Osteoblast (primary cell): ENCODE results near the gene TECR. TPM values are rescaled to one million over a fixed set of nuclear protein-coding genes. Genes with fewer than 3 reads are reported as not detected.
"Not testable (repeated sequence)": the region's sequence is repeated elsewhere in the genome, so short reads cannot be mapped to it uniquely, and the experiment has no call there.

Experiments
- DNase-seq: peaks from one replicate; pipeline ENCODE4 v3.0.0; 2011; ENCODE audit warnings: low spot score, mixed read lengths; ENCODE audit not compliant: insufficient read length; ENCODE audit errors: missing footprints
- H2AFZ ChIP-seq: 2 replicates; pipeline ENCODE4 v1.6.0; 2011; ENCODE audit warnings: mild to moderate bottlenecking, low read length
- H3K27ac ChIP-seq: 2 replicates; pipeline ENCODE4 v1.5.1; 2011; ENCODE audit warnings: mild to moderate bottlenecking, low read depth, low read length, moderate library complexity
- H3K27me3 ChIP-seq: 2 replicates; pipeline ENCODE4 v1.6.0; 2012; ENCODE audit warnings: mild to moderate bottlenecking, control low read depth, inconsistent platforms, low read length, moderate library complexity; ENCODE audit not compliant: insufficient read depth
- H3K36me3 ChIP-seq: 2 replicates; pipeline ENCODE4 v1.5.1; 2011; ENCODE audit warnings: mild to moderate bottlenecking, low read length, control low read depth, moderate library complexity; ENCODE audit not compliant: insufficient read depth
- H3K4me1 ChIP-seq: 2 replicates; pipeline ENCODE4 v1.5.1; 2011; ENCODE audit warnings: mild to moderate bottlenecking, low read length, control low read depth, moderate library complexity; ENCODE audit not compliant: insufficient read depth
- H3K4me2 ChIP-seq: 2 replicates; pipeline ENCODE4 v1.6.0; 2011; ENCODE audit warnings: mild to moderate bottlenecking, low read length; ENCODE audit not compliant: insufficient read depth
- H3K4me3 ChIP-seq: fragments of 200-600 bp; sonication (generic); 3 replicates; pipeline ENCODE4 v1.5.1; 2012; ENCODE audit warnings: mild to moderate bottlenecking, low read length, inconsistent platforms; ENCODE audit not compliant: insufficient read depth
- H3K79me2 ChIP-seq: 2 replicates; pipeline ENCODE4 v1.6.0; 2012; ENCODE audit warnings: mild to moderate bottlenecking, low read length, control low read depth, inconsistent platforms; ENCODE audit not compliant: insufficient read depth
- H3K9me3 ChIP-seq: 2 replicates; pipeline ENCODE4 v1.5.1; 2011; ENCODE audit warnings: low read depth, low read length, control low read depth
- H4K20me1 ChIP-seq: 2 replicates; pipeline ENCODE4 v1.6.0; 2012; ENCODE audit warnings: mild to moderate bottlenecking, low read length, control low read depth; ENCODE audit not compliant: insufficient read depth
- total RNA-seq: library from RNA; depleted of rRNA; stranded (reverse); fragments of >200 nt; gene quantifications from 2 replicates; pipeline ENCODE4 v1.2.3, GENCODE V29; 2012
- TF ChIP-seq, protein P1 (sequence below): IDR thresholded peaks from 2 replicates; pipeline ENCODE4 v1.5.1; 2011; ENCODE audit warnings: mild to moderate bottlenecking, low read depth, low read length, moderate library complexity; ENCODE audit errors: extremely low read depth

TECR gene
- total RNA-seq, 1 donor: 41.6 TPM

DNA sequence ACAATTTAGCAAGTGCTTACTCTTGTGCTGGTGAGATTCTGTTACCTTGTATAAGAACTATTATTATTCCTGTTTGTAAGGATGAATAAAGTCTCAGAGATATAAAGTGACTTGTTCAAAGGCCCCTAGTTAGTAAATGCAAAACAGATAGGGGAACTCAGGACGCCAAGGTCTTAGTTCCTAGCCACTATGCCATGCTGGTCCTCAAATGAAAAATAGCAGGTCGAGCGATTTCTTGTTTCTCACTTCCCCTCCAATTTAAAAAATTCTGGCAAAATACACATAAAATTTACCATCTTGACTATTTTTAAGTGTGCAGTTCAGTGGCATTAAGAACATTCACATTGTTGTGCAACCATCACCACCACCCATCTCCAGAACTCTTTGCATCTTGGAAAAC is 1.1 kb downstream of the TECR start:
- H3K4me3 ChIP-seq: peak overlapping the region; percentile 91
- H3K9me3 ChIP-seq: no peaks in the 10 kb centered on the region
- H3K36me3 ChIP-seq: no peaks in the 10 kb centered on the region
- no peaks in the 10 kb centered on the region for H3K27me3 ChIP-seq
- TF ChIP-seq, protein P1, sequence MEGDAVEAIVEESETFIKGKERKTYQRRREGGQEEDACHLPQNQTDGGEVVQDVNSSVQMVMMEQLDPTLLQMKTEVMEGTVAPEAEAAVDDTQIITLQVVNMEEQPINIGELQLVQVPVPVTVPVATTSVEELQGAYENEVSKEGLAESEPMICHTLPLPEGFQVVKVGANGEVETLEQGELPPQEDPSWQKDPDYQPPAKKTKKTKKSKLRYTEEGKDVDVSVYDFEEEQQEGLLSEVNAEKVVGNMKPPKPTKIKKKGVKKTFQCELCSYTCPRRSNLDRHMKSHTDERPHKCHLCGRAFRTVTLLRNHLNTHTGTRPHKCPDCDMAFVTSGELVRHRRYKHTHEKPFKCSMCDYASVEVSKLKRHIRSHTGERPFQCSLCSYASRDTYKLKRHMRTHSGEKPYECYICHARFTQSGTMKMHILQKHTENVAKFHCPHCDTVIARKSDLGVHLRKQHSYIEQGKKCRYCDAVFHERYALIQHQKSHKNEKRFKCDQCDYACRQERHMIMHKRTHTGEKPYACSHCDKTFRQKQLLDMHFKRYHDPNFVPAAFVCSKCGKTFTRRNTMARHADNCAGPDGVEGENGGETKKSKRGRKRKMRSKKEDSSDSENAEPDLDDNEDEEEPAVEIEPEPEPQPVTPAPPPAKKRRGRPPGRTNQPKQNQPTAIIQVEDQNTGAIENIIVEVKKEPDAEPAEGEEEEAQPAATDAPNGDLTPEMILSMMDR: no peak
- peak overlapping the region; percentile 99 for H3K4me2 ChIP-seq
- no peak for DNase-seq
- H3K27ac ChIP-seq: no peak overlapping the region
- H2AFZ ChIP-seq: peak overlapping the region; percentile 100
- peaks cover 5% of the 10 kb centered on the region for H4K20me1 ChIP-seq
- H3K4me1 ChIP-seq: peaks cover 18% of the 10 kb centered on the region
- H3K79me2 ChIP-seq: peaks cover 38% of the 10 kb centered on the region

DNA sequence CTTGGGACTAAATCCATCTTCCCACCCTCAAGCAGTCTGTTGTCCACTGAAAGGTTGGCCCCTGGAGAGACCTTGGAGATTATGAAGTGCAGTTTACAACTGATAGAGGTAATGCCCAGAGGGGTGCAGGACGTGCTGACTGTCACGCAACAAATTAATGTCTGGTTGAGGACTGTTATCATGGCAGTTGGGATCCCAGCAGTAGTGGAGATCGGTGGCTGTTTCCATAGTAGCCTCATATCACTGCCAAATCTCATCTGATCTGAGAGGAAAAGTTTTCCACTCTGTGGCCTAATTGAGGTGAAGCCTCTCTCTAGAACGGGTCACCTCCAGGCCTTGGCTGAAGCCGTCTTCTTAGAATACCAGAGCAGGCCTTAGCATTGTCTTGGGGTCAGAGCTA is 4.1 kb downstream of the TECR start:
- TF ChIP-seq, protein P1: no peak
- Histone ChIP-seq H3K27me3 (no peaks in the 10 kb centered on the region), H3K79me2 (peaks cover 48% of the 10 kb centered on the region), H2AFZ (no peak overlapping the region), H3K4me3 (no peak overlapping the region), H3K4me1 (peaks cover 9% of the 10 kb centered on the region), H3K4me2 (no peak overlapping the region), H3K36me3 (no peaks in the 10 kb centered on the region), H3K9me3 (no peaks in the 10 kb centered on the region), H3K27ac (no peak overlapping the region), H4K20me1 (peaks cover 9% of the 10 kb centered on the region)
- no peak for DNase-seq

DNA sequence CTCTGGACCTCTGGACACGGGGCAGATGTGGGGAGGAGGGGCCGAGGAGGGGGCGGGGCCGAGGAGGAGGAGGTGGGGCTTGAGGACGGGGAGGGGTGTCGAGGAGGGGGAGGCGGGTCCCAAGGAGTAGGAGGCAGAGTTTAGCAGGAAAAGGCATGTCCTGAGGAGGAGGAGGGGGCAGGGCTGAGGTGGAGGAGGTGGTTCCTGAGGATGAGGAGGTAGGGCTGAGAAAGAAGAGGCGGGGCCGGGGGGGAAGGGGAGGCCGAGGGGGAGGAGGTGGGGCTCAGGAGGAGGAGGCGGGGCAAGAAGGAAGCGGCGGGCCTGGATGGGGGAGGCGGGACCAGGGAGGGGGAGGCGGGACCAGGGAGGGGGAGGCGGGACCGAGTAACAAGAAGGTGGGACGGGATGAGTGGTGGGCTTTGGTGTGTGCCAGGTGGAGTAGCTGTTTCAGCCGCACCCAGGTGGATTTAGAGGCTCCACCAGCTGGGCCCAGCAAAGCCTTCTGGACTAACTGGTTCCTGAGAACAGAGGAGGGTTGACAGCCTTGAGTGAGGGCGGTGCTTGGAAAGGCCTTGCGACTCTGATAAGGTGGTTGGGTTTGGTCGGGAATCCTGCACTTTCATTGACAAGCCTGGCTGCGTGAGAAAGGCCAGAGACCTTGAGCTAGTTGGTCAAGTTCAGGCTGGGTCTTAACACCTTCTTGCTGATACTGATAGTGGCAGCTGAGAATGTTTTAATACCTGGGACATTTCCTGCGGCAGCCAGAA is 7.7 kb downstream of the TECR start:
- Histone ChIP-seq H3K79me2 (peaks cover 35% of the 10 kb centered on the region), H3K4me1 (no peaks in the 10 kb centered on the region), H3K27me3 (no peaks in the 10 kb centered on the region), H3K4me2 (peak overlapping the region; percentile 11), H3K9me3 (no peaks in the 10 kb centered on the region), H3K4me3 (no peak overlapping the region), H3K36me3 (no peaks in the 10 kb centered on the region), H3K27ac (no peak overlapping the region), H2AFZ (peak overlapping the region; percentile 50), H4K20me1 (peaks cover 9% of the 10 kb centered on the region)
- TF ChIP-seq, protein P1: no peak
- peak; percentile 85 for DNase-seq

DNA sequence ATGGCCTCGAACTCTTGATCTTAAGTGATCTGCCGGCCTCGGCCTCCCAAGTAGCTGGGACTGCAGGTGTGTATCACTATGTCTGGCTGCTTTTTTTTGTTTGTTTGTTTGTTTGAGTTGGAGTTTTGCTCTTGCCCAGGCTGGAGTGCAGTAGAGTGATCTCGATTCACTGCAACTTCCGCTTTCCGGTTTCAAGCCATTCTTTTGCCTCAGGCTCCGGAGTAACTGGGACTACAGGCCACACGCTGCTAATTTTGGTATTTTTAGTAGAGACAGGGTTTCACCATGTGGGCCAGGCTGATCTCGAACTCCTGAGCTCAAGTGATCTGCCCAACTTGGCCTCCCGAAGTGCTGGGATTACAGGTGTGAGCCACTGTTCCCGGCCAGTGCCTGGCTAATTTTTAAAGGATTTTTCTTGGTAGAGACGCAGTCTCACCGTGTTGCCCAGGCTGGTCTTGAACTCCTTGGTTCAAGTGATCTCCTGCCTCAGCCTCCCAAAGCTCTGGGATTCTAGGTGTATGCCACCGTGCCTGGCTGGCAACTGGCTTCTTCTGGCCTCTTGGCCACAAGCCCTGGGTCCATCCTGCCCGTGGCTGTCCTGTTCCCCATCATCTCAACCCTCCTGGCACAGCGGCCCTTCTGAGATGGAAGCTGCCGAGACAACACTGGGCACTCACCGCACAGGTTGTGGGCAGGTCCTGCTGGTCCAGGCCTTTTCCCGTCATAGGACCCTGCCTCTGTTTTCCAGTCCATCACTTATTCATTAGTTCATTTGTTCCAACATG is 11.5 kb downstream of the TECR start:
- H4K20me1 ChIP-seq: peaks cover 9% of the 10 kb centered on the region
- H3K4me3 ChIP-seq: no peak overlapping the region
- no peak overlapping the region for H3K4me2 ChIP-seq
- H3K4me1 ChIP-seq: no peaks in the 10 kb centered on the region
- no peak overlapping the region for H2AFZ ChIP-seq
- DNase-seq: peak; percentile 3
- H3K9me3 ChIP-seq: no peaks in the 10 kb centered on the region
- TF ChIP-seq, protein P1: no peak
- no peak overlapping the region for H3K27ac ChIP-seq
- no peaks in the 10 kb centered on the region for H3K27me3 ChIP-seq
- no peaks in the 10 kb centered on the region for H3K36me3 ChIP-seq
- peaks cover 34% of the 10 kb centered on the region for H3K79me2 ChIP-seq

GRCh38 chr19:14541979-14542378 is 12.6 kb downstream of the TECR start:
- not testable (repeated sequence) for H3K9me3 ChIP-seq, H3K4me1 ChIP-seq, H3K27ac ChIP-seq, H3K27me3 ChIP-seq, H3K4me2 ChIP-seq, H3K36me3 ChIP-seq, H3K4me3 ChIP-seq, H4K20me1 ChIP-seq, H2AFZ ChIP-seq
- peaks cover 31% of the 10 kb centered on the region for H3K79me2 ChIP-seq
- peak; percentile 25 for DNase-seq
